HepG2 (cell line): ENCODE results near the gene HECA.

Experiments
- FOXM1 ChIP-seq: sonication (generic); formaldehyde crosslinking; IDR thresholded peaks from 2 replicates; pipeline ENCODE4 v1.5.0; 2020; ENCODE audit warnings: missing genetic modification reagents
- HMG20B ChIP-seq: conservative IDR thresholded peaks from 2 replicates; pipeline ENCODE4 v1.6.1; 2016; ENCODE audit warnings: missing genetic modification reagents, missing compliant biosample characterization
- POLR2A ChIP-seq, 2 experiments: IDR thresholded peaks; 2 replicates each; pipeline ENCODE4 v1.6.1; 2011; ENCODE audit warnings: low read depth in 2 of 2, low read length in 2 of 2, mild to moderate bottlenecking in 1 of 2, moderate library complexity in 1 of 2; ENCODE audit not compliant: insufficient read depth in 1 of 2
- SOX6 ChIP-seq, 2 experiments: fragments of 450-650 bp in 1 of 2; sonication (generic) in 1 of 2; formaldehyde crosslinking in 1 of 2; IDR thresholded peaks; 2 replicates each; pipeline versions ENCODE4 v1.4.0 to v1.6.1; 2017 to 2020; ENCODE audit warnings: antibody characterized with exemption in 1 of 2, mild to moderate bottlenecking in 1 of 2, missing genetic modification reagents in 1 of 2
- TF ChIP-seq, protein P1 (sequence below): sonication (generic); formaldehyde crosslinking; IDR thresholded peaks from 2 replicates; pipeline ENCODE4 v1.5.0; 2020; ENCODE audit warnings: mild to moderate bottlenecking, missing genetic modification reagents, moderate library complexity
- TF ChIP-seq, protein P2 (sequence below): sonication (generic); formaldehyde crosslinking; IDR thresholded peaks from 2 replicates; pipeline ENCODE4 v1.5.1; 2020; ENCODE audit warnings: missing genetic modification reagents, mild to moderate bottlenecking, borderline replicate concordance

DNA sequence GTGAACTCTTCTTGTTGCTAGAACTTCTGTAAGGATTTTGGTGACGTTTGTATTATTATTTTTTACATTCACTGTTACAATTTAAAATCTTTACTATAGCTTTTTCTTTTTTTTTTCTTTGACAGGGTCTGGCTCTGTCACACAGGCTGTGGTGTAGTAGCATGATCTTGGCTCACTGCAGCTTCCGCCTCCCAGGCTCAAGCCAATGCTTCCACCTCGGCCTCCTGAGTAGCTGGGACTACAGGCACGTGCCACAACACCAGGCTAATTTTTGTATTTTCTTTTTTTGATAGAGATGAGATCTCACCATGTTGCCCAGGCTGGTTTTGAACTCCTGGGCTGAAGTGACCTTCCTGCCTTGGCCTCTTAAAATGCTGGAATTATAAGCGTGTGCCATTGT is 21.2 kb downstream of the HECA start:
- no peak for TF ChIP-seq POLR2A (IDR thresholded peaks at IDR 0.05; ENCODE audit: insufficient read depth in 1 of 2, low read depth in 2 of 2, low read length in 2 of 2)
- TF ChIP-seq FOXM1 (CRISPR knock-in tag), result no peak
- TF ChIP-seq, protein P1, sequence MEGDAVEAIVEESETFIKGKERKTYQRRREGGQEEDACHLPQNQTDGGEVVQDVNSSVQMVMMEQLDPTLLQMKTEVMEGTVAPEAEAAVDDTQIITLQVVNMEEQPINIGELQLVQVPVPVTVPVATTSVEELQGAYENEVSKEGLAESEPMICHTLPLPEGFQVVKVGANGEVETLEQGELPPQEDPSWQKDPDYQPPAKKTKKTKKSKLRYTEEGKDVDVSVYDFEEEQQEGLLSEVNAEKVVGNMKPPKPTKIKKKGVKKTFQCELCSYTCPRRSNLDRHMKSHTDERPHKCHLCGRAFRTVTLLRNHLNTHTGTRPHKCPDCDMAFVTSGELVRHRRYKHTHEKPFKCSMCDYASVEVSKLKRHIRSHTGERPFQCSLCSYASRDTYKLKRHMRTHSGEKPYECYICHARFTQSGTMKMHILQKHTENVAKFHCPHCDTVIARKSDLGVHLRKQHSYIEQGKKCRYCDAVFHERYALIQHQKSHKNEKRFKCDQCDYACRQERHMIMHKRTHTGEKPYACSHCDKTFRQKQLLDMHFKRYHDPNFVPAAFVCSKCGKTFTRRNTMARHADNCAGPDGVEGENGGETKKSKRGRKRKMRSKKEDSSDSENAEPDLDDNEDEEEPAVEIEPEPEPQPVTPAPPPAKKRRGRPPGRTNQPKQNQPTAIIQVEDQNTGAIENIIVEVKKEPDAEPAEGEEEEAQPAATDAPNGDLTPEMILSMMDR (CRISPR knock-in tag), result no peak
- TF ChIP-seq, protein P2, sequence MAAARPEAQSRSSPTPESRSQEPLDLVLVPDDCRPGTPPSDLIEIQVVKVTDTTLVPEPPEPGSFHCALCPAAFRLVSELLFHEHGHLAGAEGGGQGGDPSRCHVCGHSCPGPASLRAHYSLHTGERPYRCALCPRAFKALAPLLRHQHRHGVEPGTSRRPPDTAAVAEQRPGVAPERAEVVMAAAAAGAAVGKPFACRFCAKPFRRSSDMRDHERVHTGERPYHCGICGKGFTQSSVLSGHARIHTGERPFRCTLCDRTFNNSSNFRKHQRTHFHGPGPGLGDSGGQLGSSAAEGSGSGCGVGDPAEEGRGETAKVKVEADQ (CRISPR knock-in tag), result no peak
- TF ChIP-seq HMG20B (CRISPR knock-in tag), result no peak
- no peak for TF ChIP-seq SOX6 (IDR thresholded peaks at IDR 0.05)
- no peak for TF ChIP-seq SOX6 (CRISPR knock-in tag; IDR thresholded peaks at IDR 0.05)
